ENCODE data around the gene RASSF5. TPM values are rescaled to one million over a fixed set of nuclear protein-coding genes. Genes with fewer than 3 reads are reported as not detected.

Gene RASSF5
- total and polyA plus RNA-seq, 9 of the 15 experiments (the other 6 are each of a cell fraction or from before 2014, with no cell fraction given): 6.1 to 41.0 (median 25.2) TPM

DNA sequence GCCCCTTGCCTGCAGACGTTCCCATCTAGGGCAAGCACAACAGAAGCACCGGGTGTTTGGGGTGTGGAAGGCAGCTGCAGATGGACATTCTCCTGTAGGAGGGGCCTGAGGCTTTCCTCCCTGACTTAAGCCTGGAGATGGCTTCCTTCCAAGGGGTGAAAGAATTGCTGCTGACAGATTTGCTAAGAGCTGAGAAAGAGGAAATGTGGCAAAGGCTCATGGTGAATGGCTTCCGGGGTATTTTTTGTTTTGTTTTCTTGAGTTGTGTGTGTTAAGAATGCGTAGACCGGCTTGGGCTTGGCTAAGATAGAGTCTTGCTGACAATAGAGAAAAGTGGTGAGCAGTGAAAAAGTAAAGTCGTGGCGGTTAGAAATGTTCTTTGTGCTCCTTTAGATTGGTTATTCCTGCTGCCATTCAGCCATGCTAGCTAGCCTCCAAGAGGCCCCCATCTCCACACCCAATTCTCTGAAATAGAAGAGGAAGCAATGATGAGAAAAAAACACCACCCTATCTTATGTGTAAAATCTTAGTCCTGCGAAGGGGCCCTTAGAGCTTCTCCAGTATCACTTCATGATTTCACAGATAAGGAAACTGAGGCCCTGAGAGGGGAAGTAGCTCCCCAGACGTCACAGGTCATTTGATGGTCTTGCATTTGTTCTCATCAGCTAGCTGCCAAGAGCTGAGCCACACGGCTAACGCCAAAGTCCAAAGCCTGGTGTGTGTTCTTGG is 68.0 kb downstream of the RASSF5 start:
- ChIA-PET CTCF (ENCODE audit: low intra/inter-chr PET ratio) (no interaction called here), POLR2A (interaction anchor here (0.6 to 3.1 kb wide), 17 partner anchors 8 to 129 kb away, joined by 3 to 24 read pairs (median 5); partner anchors contain the start of gene DYRK3)
- H3K9ac ChIP-seq (ENCODE audit: insufficient read depth in 1 of 2, low read depth in 2 of 2, low read length in 2 of 2): peak overlapping the region; percentile 45 to 53; a peak in 3 of 4 replicates
- H3K27ac ChIP-seq (ENCODE audit: extremely low read depth, low read depth, low read length): peak overlapping the region; percentile 80
- no peaks in the 10 kb centered on the region for H4K20me1 ChIP-seq (replicated peaks; ENCODE audit: control insufficient read depth, insufficient read depth, low read length)
- H3K4me2 ChIP-seq (ENCODE audit: insufficient read depth, low read length): peak overlapping the region; percentile 50
- ATAC-seq (peak; percentile 89), DNase-seq (ENCODE audit: extremely low read depth in 1 of 4, low spot score in 3 of 4) (peak; percentile 59 to 89 (median 75)), FAIRE-seq (peak; percentile 91)
- no peaks in the 10 kb centered on the region for H3K27me3 ChIP-seq (ENCODE audit: control insufficient read depth in 2 of 2, insufficient read depth in 2 of 2, low read length in 2 of 2)
- H3K79me2 ChIP-seq (ENCODE audit: control insufficient read depth, insufficient read depth, low read length): peaks cover 38% of the 10 kb centered on the region
- in situ Hi-C loops (cut with MboI): loop anchor here (25.0 kb wide), 1 partner anchor 413 kb away; no protein-coding TSS in a partner anchor
- no peak overlapping the region for H3K4me3 ChIP-seq
- H2AFZ ChIP-seq (ENCODE audit: low read depth, low read length): peak overlapping the region; percentile 88
- 6% methylated on average over 11 of the region's 11 CpGs for WGBS (ENCODE audit: insufficient coverage, low coverage, missing lambda C conversion rate)
- peaks cover 28 to 41% of the 10 kb centered on the region in 2 experiments for H3K4me1 ChIP-seq (replicated peaks in 1 of 2; ENCODE audit: control insufficient read depth in 2 of 2, insufficient read depth in 2 of 2, low read length in 2 of 2)
- peaks cover 25% of the 10 kb centered on the region; the same call in 2 of the 3 replicates for H3K36me3 ChIP-seq (ENCODE audit: control insufficient read depth, insufficient read depth, low read length)
- BruUV-seq (replicated peaks): TSS peak; percentile 28
- intact Hi-C loops (cut with micrococcal nuclease): loop anchor here (1.0 kb wide), 2 partner anchors 18 to 30 kb away; no protein-coding TSS in a partner anchor
- no peaks in the 10 kb centered on the region for H3K9me1 ChIP-seq (ENCODE audit: control insufficient read depth, insufficient read depth, low read length)
- no peaks in the 10 kb centered on the region for H3K9me3 ChIP-seq (replicated peaks; ENCODE audit: control insufficient read depth, insufficient read depth, low read depth, low read length)
- TF ChIP-seq ZNF449 (CRISPR knock-in tag; IDR thresholded peaks at IDR 0.05) (peak; percentile 89; the same call in 1 of the 2 replicates), GMEB1 (CRISPR knock-in tag; IDR thresholded peaks at IDR 0.05) (peak; percentile 58), CBX3 (IDR thresholded peaks at IDR 0.05; ENCODE audit: borderline replicate concordance in 1 of 2, low read length in 2 of 2) (no peak), ZNF217 (CRISPR knock-in tag; IDR thresholded peaks at IDR 0.05) (no peak), RBFOX2 (IDR thresholded peaks at IDR 0.05; ENCODE audit: low read depth, low read length) (no peak), ZNF41 (CRISPR knock-in tag; conservative IDR thresholded peaks at IDR 0.05) (peak; percentile 51; the same call in 1 of the 2 replicates), CXXC5 (CRISPR knock-in tag; IDR thresholded peaks at IDR 0.05) (peak; percentile 67; the same call in 1 of the 2 replicates), ZNF212 (CRISPR knock-in tag; IDR thresholded peaks at IDR 0.05) (peak; percentile 68; the same call in 1 of the 2 replicates), EWSR1 (IDR thresholded peaks at IDR 0.05; ENCODE audit: borderline replicate concordance, low read depth, partially characterized antibody) (no peak), KLF16 (IDR thresholded peaks at IDR 0.05) (no peak), ZC3H8 (IDR thresholded peaks at IDR 0.05) (no peak)
- TF ChIP-seq, protein P1, sequence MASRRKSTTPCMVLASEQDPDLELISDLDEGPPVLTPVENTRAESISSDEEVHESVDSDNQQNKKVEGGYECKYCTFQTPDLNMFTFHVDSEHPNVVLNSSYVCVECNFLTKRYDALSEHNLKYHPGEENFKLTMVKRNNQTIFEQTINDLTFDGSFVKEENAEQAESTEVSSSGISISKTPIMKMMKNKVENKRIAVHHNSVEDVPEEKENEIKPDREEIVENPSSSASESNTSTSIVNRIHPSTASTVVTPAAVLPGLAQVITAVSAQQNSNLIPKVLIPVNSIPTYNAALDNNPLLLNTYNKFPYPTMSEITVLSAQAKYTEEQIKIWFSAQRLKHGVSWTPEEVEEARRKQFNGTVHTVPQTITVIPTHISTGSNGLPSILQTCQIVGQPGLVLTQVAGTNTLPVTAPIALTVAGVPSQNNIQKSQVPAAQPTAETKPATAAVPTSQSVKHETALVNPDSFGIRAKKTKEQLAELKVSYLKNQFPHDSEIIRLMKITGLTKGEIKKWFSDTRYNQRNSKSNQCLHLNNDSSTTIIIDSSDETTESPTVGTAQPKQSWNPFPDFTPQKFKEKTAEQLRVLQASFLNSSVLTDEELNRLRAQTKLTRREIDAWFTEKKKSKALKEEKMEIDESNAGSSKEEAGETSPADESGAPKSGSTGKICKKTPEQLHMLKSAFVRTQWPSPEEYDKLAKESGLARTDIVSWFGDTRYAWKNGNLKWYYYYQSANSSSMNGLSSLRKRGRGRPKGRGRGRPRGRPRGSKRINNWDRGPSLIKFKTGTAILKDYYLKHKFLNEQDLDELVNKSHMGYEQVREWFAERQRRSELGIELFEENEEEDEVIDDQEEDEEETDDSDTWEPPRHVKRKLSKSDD (conservative IDR thresholded peaks at IDR 0.05; ENCODE audit: low read length): no peak
- TF ChIP-seq, protein P2, sequence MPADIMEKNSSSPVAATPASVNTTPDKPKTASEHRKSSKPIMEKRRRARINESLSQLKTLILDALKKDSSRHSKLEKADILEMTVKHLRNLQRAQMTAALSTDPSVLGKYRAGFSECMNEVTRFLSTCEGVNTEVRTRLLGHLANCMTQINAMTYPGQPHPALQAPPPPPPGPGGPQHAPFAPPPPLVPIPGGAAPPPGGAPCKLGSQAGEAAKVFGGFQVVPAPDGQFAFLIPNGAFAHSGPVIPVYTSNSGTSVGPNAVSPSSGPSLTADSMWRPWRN (IDR thresholded peaks at IDR 0.05; ENCODE audit: low read depth): no peak

Data from K562 (cell line).